Esophagus muscularis mucosa (tissue), 3 donors: ENCODE measurements around the gene PRMT5.
A peak's percentile ranks its signal among the peaks of the same experiment; 100 is the strongest.

Experiments used
- POLR2A ChIP-seq: fragments of 450-650 bp; IDR thresholded peaks from one replicate; pipeline ENCODE4 v1.6.1; 2017; ENCODE audit warnings: antibody characterized with exemption, moderate library complexity, mild to moderate bottlenecking, low read depth
- POLR2AphosphoS5 ChIP-seq, 2 donors: sonication (generic); formaldehyde crosslinking; IDR thresholded peaks; one replicate each; pipeline ENCODE4 v1.6.1; 2017; ENCODE audit warnings: antibody characterized with exemption in 2 of 2
- TF ChIP-seq, protein P1 (sequence below), 3 experiments: fragments of 200-600 bp in 2 of 3; fragments of 450-650 bp in 1 of 3; sonication (generic) in 2 of 3; IDR thresholded peaks; one replicate each; pipeline ENCODE4 v1.5.1; 2017 to 2019; ENCODE audit warnings: antibody characterized with exemption in 3 of 3, mild to moderate bottlenecking in 2 of 3, moderate library complexity in 1 of 3

GRCh38 chr14:22900081-22900799, 28.9 kb downstream of the PRMT5 start:
- TF ChIP-seq, protein P1, sequence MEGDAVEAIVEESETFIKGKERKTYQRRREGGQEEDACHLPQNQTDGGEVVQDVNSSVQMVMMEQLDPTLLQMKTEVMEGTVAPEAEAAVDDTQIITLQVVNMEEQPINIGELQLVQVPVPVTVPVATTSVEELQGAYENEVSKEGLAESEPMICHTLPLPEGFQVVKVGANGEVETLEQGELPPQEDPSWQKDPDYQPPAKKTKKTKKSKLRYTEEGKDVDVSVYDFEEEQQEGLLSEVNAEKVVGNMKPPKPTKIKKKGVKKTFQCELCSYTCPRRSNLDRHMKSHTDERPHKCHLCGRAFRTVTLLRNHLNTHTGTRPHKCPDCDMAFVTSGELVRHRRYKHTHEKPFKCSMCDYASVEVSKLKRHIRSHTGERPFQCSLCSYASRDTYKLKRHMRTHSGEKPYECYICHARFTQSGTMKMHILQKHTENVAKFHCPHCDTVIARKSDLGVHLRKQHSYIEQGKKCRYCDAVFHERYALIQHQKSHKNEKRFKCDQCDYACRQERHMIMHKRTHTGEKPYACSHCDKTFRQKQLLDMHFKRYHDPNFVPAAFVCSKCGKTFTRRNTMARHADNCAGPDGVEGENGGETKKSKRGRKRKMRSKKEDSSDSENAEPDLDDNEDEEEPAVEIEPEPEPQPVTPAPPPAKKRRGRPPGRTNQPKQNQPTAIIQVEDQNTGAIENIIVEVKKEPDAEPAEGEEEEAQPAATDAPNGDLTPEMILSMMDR (IDR thresholded peaks at IDR 0.05): peak; percentile 52 to 62 (median 56)
- TF ChIP-seq POLR2AphosphoS5 (IDR thresholded peaks at IDR 0.05): no peak
- no peak for TF ChIP-seq POLR2A
